ENCODE data around the gene ZFP3.
"Not testable (repeated sequence)": the region's sequence is repeated elsewhere in the genome, so short reads cannot be mapped to it uniquely, and the experiment has no call there.

Gene ZFP3

DNA sequence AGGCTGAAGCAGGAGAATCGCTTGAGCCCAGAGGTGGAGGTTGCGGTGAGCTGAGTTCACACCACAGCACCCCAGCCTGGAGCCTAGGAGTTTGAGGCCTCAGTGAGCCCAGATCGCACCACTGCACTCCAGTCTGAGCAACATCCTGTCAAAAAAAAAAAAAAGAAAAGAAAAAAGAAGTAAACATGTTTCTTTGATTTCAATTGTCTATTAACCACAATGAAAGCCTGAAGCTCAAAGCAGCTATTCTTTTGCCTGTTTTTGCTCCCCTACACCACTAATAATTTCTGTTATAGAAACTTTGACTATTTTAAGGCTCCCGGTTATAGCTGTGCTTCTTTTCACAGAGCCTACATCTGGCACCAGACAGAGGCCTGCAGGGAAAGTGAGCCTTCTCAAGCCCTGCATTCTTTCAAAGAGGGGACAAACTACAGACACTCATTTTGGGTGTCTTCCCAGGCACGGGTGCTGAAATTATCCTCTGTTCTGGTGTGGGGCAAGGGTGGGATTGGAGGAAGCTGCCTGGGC, 28.9 kb upstream of the ZFP3 start:
- Mint-ChIP-seq H3K27me3 (no peaks in the 10 kb centered on the region), H3K36me3 (no peaks in the 10 kb centered on the region), H3K9me3 (no peaks in the 10 kb centered on the region), H3K4me1 (peaks cover 25% of the 10 kb centered on the region), H3K4me3 (peak overlapping the region; percentile 27), H3K27ac (peak overlapping the region; percentile 89)
- ATAC-seq (ENCODE audit: low read depth) (peak; percentile 96), DNase-seq (ENCODE audit: low spot score in 2 of 2) (peak in 1 of 2 donors; percentile 32)

DNA sequence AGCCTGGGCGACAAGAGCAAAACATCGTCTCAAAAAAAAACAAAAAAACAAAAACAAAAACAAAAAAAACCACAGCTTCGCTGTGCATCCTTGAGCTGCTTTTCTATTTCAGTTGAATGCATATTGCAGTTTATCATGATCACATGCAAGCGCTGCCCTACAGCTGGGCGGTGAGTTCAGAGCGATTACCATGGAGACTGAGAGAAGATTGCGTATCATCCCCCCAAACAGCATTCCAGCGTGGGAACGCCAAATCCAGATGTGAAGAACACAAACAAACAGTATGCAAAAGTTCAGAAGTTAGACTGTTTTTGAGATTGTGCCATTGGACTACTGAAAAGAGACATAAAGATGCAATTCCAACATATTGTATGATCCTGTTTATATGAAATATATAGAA, 28.0 kb upstream of the ZFP3 start:
- Mint-ChIP-seq H3K4me3 (no peak overlapping the region), H3K36me3 (no peaks in the 10 kb centered on the region), H3K4me1 (peaks cover 25% of the 10 kb centered on the region), H3K27ac (peak overlapping the region; percentile 89), H3K9me3 (no peaks in the 10 kb centered on the region), H3K27me3 (no peaks in the 10 kb centered on the region)
- no peak for ATAC-seq (ENCODE audit: low read depth)
- DNase-seq (ENCODE audit: low spot score in 2 of 2) = no peak

GRCh38 chr17:5055543-5055942, 22.7 kb upstream of the ZFP3 start:
- H3K36me3 Mint-ChIP-seq = no peaks in the 10 kb centered on the region
- H3K4me1 Mint-ChIP-seq = peaks cover 10% of the 10 kb centered on the region
- no peak overlapping the region for H3K4me3 Mint-ChIP-seq
- H3K9me3 Mint-ChIP-seq = no peaks in the 10 kb centered on the region
- ATAC-seq (ENCODE audit: low read depth) (no peak), DNase-seq (ENCODE audit: low spot score in 2 of 2) (no peak)
- H3K27ac Mint-ChIP-seq = no peak overlapping the region
- peaks cover 4% of the 10 kb centered on the region for H3K27me3 Mint-ChIP-seq

DNA sequence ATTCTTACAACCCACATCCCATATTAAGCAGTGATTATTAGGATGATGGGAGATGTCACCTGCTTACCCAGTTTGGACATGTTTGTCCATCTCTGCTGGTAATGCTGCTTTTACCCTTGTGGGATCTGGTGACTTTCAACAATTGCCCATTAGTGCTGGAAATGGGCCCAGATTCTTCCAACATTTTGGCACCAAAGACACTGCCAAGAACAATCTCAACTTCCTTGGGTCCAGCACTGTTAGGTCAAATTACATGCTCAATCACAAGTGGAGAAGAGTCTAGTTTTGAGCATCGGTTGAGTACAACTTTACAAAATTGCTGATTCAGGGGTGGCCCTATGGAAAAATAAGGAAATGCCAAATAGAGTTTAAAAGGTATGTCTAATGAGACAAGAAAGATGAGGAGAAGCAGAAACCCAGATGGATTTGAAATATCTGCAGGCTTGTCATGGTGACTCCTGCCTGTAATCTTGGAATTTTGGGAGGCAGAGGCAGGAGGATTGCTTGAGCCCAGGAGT, 13.0 kb upstream of the ZFP3 start:
- no peaks in the 10 kb centered on the region for H3K9me3 Mint-ChIP-seq
- peaks cover 5% of the 10 kb centered on the region for H3K27me3 Mint-ChIP-seq
- DNase-seq (ENCODE audit: low spot score in 2 of 2) (no peak), ATAC-seq (ENCODE audit: low read depth) (no peak)
- no peak overlapping the region for H3K27ac Mint-ChIP-seq
- no peaks in the 10 kb centered on the region for H3K36me3 Mint-ChIP-seq
- no peak overlapping the region for H3K4me3 Mint-ChIP-seq
- no peaks in the 10 kb centered on the region for H3K4me1 Mint-ChIP-seq

GRCh38 chr17:5068236-5068635, 10.0 kb upstream of the ZFP3 start:
- Mint-ChIP-seq H3K27ac (no peak overlapping the region), H3K9me3 (no peaks in the 10 kb centered on the region), H3K36me3 (no peaks in the 10 kb centered on the region), H3K27me3 (peaks cover 4% of the 10 kb centered on the region), H3K4me1 (no peaks in the 10 kb centered on the region), H3K4me3 (no peak overlapping the region)
- DNase-seq (ENCODE audit: low spot score in 2 of 2) = no peak
- no peak for ATAC-seq (ENCODE audit: low read depth)

DNA sequence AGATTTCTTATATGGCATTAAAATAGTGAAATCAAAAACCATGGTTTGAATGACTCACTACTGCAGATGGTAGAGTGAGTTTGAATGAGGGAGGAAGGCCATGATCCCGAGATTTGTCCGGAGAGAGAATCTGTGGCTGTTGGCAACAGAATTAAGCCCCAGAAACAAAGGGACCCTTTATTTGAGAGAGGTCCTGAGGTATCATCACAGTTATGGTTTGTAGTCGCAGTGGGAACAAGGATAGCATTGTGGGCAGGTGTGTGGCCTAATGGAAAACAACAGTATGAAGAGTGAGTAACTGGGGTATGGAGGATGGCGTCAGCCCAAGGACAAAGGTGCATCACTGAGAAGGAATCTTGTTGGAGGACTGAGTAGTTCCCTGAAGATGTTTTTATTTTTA, 8.5 kb upstream of the ZFP3 start:
- Mint-ChIP-seq H3K36me3 (no peaks in the 10 kb centered on the region), H3K9me3 (no peaks in the 10 kb centered on the region), H3K4me1 (no peaks in the 10 kb centered on the region), H3K27me3 (peaks cover 3% of the 10 kb centered on the region), H3K4me3 (no peak overlapping the region), H3K27ac (no peak overlapping the region)
- no peak for ATAC-seq (ENCODE audit: low read depth)
- no peak for DNase-seq (ENCODE audit: low spot score in 2 of 2)

- H3K4me3 Mint-ChIP-seq; H3K27me3 Mint-ChIP-seq; H3K36me3 Mint-ChIP-seq; DNase-seq (ENCODE audit: low spot score in 2 of 2); H3K27ac Mint-ChIP-seq; H3K9me3 Mint-ChIP-seq; ATAC-seq (ENCODE audit: low read depth): not testable (repeated sequence)
- H3K4me1 Mint-ChIP-seq = peaks cover 13% of the 10 kb centered on the region
These were observed 2.8 kb upstream of the ZFP3 start for GRCh38 chr17:5075472-5075871.

DNA sequence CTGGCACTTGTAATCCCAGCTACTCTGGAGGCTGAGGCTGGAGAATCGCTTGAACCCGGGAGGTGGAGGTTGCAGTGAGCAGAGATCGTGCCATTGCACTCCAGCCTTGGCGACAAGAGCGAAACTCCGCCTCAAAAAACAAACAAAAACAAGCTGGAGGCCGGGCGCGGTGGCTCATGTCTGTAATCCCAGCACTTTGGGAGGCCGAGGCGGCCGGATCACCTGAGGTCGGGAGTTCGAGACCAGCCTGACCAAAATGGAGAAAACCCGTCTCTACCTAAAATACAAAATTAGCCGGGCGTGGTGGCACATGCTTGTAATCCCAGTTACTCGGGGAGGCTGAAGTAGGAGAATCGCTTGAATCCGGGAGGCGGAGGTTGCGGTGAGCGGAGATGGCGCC, 992 bp upstream of the ZFP3 start:
- Mint-ChIP-seq H3K27ac (peak overlapping the region; percentile 77), H3K4me3 (peak overlapping the region; percentile 81), H3K4me1 (peaks cover 18% of the 10 kb centered on the region)
- not testable (repeated sequence) for H3K36me3 Mint-ChIP-seq; H3K27me3 Mint-ChIP-seq; DNase-seq (ENCODE audit: low spot score in 2 of 2); H3K9me3 Mint-ChIP-seq; ATAC-seq (ENCODE audit: low read depth)

- Mint-ChIP-seq H3K27me3 (no peaks in the 10 kb centered on the region), H3K27ac (peak overlapping the region; percentile 77)
These were observed 524 bp upstream of the ZFP3 start for GRCh38 chr17:5077781-5078105.

DNA sequence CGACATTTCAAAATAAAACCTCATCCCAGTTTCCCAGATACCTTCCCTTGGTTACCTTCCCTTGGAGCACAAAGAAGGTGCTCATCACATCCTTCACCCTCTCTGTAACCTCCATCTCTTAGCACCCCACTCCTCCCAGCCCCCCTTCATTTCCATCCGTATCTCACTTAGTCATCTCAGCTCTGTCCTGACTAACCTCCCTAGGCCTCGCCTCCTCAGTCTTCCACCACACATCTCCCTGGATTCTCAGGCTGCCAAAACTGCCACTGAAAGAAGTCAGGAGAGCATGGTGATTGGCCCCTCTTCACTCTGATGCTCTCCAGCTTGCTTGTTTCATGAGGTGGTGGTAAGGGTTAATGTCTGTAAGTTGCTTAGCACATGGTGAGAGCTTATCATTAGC, 2.3 kb downstream of the ZFP3 start:
- Mint-ChIP-seq H3K27me3 (no peaks in the 10 kb centered on the region), H3K9me3 (peaks cover 6% of the 10 kb centered on the region), H3K27ac (no peak overlapping the region), H3K36me3 (peaks cover 27% of the 10 kb centered on the region), H3K4me1 (peaks cover 18% of the 10 kb centered on the region), H3K4me3 (peak overlapping the region; percentile 7)
- ATAC-seq (ENCODE audit: low read depth) (no peak), DNase-seq (ENCODE audit: low spot score in 2 of 2) (no peak)

More at GRCh38 chr17:5077781-5078105, 524 bp upstream of the ZFP3 start:
- ATAC-seq (ENCODE audit: low read depth) (no peak), DNase-seq (ENCODE audit: low spot score in 2 of 2) (no peak)
- Mint-ChIP-seq H3K4me3 (peak overlapping the region; percentile 81), H3K36me3 (peaks cover 11% of the 10 kb centered on the region), H3K4me1 (peaks cover 18% of the 10 kb centered on the region), H3K9me3 (no peaks in the 10 kb centered on the region)

DNA sequence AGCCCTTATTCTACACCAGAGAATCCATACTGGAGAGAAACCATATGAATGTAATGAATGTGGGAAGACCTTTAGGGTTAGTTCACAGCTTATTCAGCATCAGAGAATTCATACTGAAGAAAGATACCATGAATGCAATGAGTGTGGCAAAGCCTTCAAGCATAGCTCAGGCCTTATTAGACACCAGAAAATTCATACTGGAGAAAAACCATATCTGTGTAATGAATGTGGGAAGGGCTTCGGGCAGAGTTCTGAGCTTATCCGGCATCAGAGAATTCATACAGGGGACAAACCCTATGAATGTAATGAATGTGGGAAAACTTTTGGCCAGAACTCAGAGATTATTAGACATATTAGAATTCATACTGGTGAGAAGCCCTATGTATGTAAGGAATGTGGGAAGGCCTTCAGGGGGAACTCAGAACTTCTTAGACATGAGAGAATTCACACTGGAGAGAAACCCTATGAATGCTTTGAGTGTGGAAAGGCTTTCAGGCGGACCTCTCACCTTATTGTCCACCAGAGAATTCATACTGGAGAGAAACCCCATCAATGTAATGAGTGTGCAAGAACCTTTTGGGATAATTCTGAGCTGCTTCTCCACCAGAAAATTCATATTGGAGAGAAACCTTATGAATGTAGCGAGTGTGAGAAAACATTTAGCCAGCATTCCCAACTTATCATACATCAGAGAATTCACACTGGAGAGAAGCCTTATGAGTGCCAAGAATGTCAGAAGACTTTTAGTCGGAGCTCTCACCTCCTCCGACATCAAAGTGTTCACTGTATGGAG, 14.1 kb downstream of the ZFP3 start:
- Mint-ChIP-seq H3K27me3 (no peaks in the 10 kb centered on the region), H3K27ac (no peak overlapping the region), H3K4me3 (no peak overlapping the region), H3K9me3 (peaks cover 25% of the 10 kb centered on the region), H3K4me1 (peaks cover 3% of the 10 kb centered on the region), H3K36me3 (peaks cover 64% of the 10 kb centered on the region)
- no peak for DNase-seq (ENCODE audit: low spot score in 2 of 2)
- ATAC-seq (ENCODE audit: low read depth) = no peak

GRCh38 chr17:5096731-5097100, 18.4 kb downstream of the ZFP3 start:
- Mint-ChIP-seq H3K27me3 (no peaks in the 10 kb centered on the region), H3K27ac (no peak overlapping the region), H3K4me1 (no peaks in the 10 kb centered on the region), H3K9me3 (peaks cover 13% of the 10 kb centered on the region), H3K36me3 (peaks cover 28% of the 10 kb centered on the region), H3K4me3 (peak overlapping the region; percentile 81)
- DNase-seq (ENCODE audit: low spot score in 2 of 2) (no peak), ATAC-seq (ENCODE audit: low read depth) (peak; percentile 38)

- H3K27me3 Mint-ChIP-seq = no peaks in the 10 kb centered on the region
- peak; percentile 12 to 44 for DNase-seq (ENCODE audit: low spot score in 2 of 2)
- peaks cover 13% of the 10 kb centered on the region for H3K9me3 Mint-ChIP-seq
- peaks cover 22% of the 10 kb centered on the region for H3K36me3 Mint-ChIP-seq
- peak overlapping the region; percentile 81 for H3K4me3 Mint-ChIP-seq
- no peaks in the 10 kb centered on the region for H3K4me1 Mint-ChIP-seq
- ATAC-seq (ENCODE audit: low read depth) = peak; percentile 90
- H3K27ac Mint-ChIP-seq = no peak overlapping the region
These were observed 19.0 kb downstream of the ZFP3 start for GRCh38 chr17:5097101-5097834.

DNA sequence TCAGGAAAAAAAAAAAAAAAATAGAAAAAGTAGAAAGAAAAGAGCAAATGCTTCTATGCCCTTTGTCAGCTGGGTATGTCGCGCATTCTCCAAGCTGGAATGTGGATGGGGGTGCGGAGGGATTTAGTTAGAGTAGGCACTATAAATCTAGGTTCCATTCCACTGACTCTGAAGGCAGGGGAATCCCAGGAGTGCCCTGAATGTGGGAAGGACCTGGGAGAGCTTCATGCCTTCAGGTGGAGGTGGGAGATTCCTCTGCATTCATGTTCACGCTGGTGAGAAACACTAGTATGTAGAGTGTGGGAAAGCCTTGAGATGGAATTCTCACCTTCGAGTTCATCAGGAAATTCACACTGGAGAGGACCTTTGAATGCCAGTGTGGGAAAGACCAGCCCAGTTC, 21.0 kb downstream of the ZFP3 start:
- DNase-seq (ENCODE audit: low spot score in 2 of 2) (no peak), ATAC-seq (ENCODE audit: low read depth) (no peak)
- Mint-ChIP-seq H3K4me3 (no peak overlapping the region), H3K27ac (no peak overlapping the region), H3K36me3 (peaks cover 12% of the 10 kb centered on the region), H3K9me3 (peaks cover 11% of the 10 kb centered on the region), H3K4me1 (no peaks in the 10 kb centered on the region), H3K27me3 (no peaks in the 10 kb centered on the region)

All from memory B cell (primary cell).